HepG2 (cell line): ENCODE measurements around the gene DGUOK. TPM values are rescaled to one million over a fixed set of nuclear protein-coding genes. Genes with fewer than 3 reads are reported as not detected.
A peak's percentile ranks its signal among the peaks of the same experiment; 100 is the strongest.

Experiments
- ATM ChIP-seq: fragments of 450-650 bp; IDR thresholded peaks from 2 replicates; pipeline ENCODE4 v1.7.1; 2017; ENCODE audit warnings: mild to moderate bottlenecking, borderline replicate concordance
- EED ChIP-seq: sonication (generic); formaldehyde crosslinking; IDR thresholded peaks from 2 replicates; pipeline ENCODE4 v1.5.0; 2020; ENCODE audit warnings: mild to moderate bottlenecking, missing genetic modification reagents
- FOXC1 ChIP-seq: sonication (generic); formaldehyde crosslinking; IDR thresholded peaks from 2 replicates; pipeline ENCODE4 v1.8.0; 2022; ENCODE audit warnings: mild to moderate bottlenecking, missing genetic modification reagents, borderline replicate concordance
- FOXK1 ChIP-seq: sonication (generic); formaldehyde crosslinking; IDR thresholded peaks from 2 replicates; pipeline ENCODE4 v1.4.0; 2020; ENCODE audit warnings: low read depth, missing genetic modification reagents, borderline replicate concordance
- FOXM1 ChIP-seq: sonication (generic); formaldehyde crosslinking; IDR thresholded peaks from 2 replicates; pipeline ENCODE4 v1.5.0; 2020; ENCODE audit warnings: missing genetic modification reagents
- GABPB1 ChIP-seq: IDR thresholded peaks from 2 replicates; pipeline ENCODE4 v1.6.1; 2016; ENCODE audit warnings: mild to moderate bottlenecking, missing genetic modification reagents, moderate library complexity, missing compliant biosample characterization
- HCFC1 ChIP-seq: fragments of 150-350 bp; IDR thresholded peaks from 2 replicates; pipeline ENCODE4 v1.6.1; 2014; ENCODE audit warnings: low read depth, low read length
- HMGA1 ChIP-seq: sonication (generic); formaldehyde crosslinking; conservative IDR thresholded peaks from 2 replicates; pipeline ENCODE4 v1.4.0; 2020; ENCODE audit warnings: missing genetic modification reagents
- HNRNPH1 ChIP-seq: fragments of 200-400 bp; formaldehyde crosslinking; optimal IDR thresholded peaks from 2 replicates; pipeline ENCODE3; 2017; ENCODE audit warnings: mild to moderate bottlenecking, low read depth, low read length
- HNRNPUL1 ChIP-seq: fragments of 200-400 bp; formaldehyde crosslinking; IDR thresholded peaks from 2 replicates; pipeline ENCODE4 v1.6.1; 2017; ENCODE audit warnings: low read depth, mild to moderate bottlenecking, low read length, moderate library complexity
- KAT2B ChIP-seq: fragments of 150-350 bp; IDR thresholded peaks from 2 replicates; pipeline ENCODE4 v1.6.1; 2014; ENCODE audit warnings: low read depth, low read length, borderline replicate concordance
- KLF11 ChIP-seq: IDR thresholded peaks from 2 replicates; pipeline ENCODE4 v1.6.1; 2016; ENCODE audit warnings: missing compliant biosample characterization
- MAFK ChIP-seq, 2 experiments: IDR thresholded peaks in 1 of 2; conservative IDR thresholded peaks in 1 of 2; 2 replicates each; pipeline ENCODE4 v1.6.1; 2011; ENCODE audit warnings: improper control_type of control experiment in 2 of 2, low read length in 2 of 2
- NR2C2 ChIP-seq: sonication (generic); formaldehyde crosslinking; IDR thresholded peaks from 2 replicates; pipeline ENCODE4 v1.4.0; 2020; ENCODE audit warnings: missing genetic modification reagents, mild to moderate bottlenecking, moderate library complexity, borderline replicate concordance
- POGZ ChIP-seq: sonication (generic); formaldehyde crosslinking; IDR thresholded peaks from 2 replicates; pipeline ENCODE4 v1.4.0; 2020; ENCODE audit warnings: mild to moderate bottlenecking, missing genetic modification reagents
- SMAD3 ChIP-seq: sonication (generic); formaldehyde crosslinking; IDR thresholded peaks from 2 replicates; pipeline ENCODE4 v1.4.0; 2020; ENCODE audit warnings: missing genetic modification reagents
- TBX2 ChIP-seq: sonication (generic); formaldehyde crosslinking; IDR thresholded peaks from 2 replicates; pipeline ENCODE4 v1.5.0; 2020; ENCODE audit warnings: missing genetic modification reagents, mild to moderate bottlenecking, borderline replicate concordance
- TCF7 ChIP-seq: sonication (generic); IDR thresholded peaks from 2 replicates; pipeline ENCODE4 v1.6.1; 2016; ENCODE audit warnings: antibody characterized with exemption, low read depth
- THAP11 ChIP-seq: IDR thresholded peaks from 2 replicates; pipeline ENCODE4 v1.6.1; 2016; ENCODE audit warnings: missing biosample characterization, missing genetic modification reagents
- ZFAT ChIP-seq: sonication (generic); formaldehyde crosslinking; conservative IDR thresholded peaks from 2 replicates; pipeline ENCODE4 v1.8.1; 2023; ENCODE audit warnings: missing genetic modification reagents, inconsistent platforms
- ZFP36 ChIP-seq: fragments of 150-350 bp; IDR thresholded peaks from 2 replicates; pipeline ENCODE4 v1.6.1; 2018; ENCODE audit warnings: borderline replicate concordance, low read length, low read depth; ENCODE audit not compliant: partially characterized antibody
- ZNF230 ChIP-seq: sonication (generic); formaldehyde crosslinking; IDR thresholded peaks from 2 replicates; pipeline ENCODE4 v1.4.0; 2020; ENCODE audit warnings: mild to moderate bottlenecking, missing genetic modification reagents
- ZNF274 ChIP-seq: sonication (generic); formaldehyde crosslinking; IDR thresholded peaks from 2 replicates; pipeline ENCODE4 v1.5.1; 2020; ENCODE audit warnings: mild to moderate bottlenecking, missing genetic modification reagents
- ZNF546 ChIP-seq: sonication (generic); formaldehyde crosslinking; conservative IDR thresholded peaks from 2 replicates; pipeline ENCODE4 v1.8.1; 2023; ENCODE audit warnings: mild to moderate bottlenecking, missing genetic modification reagents
- ZNF562 ChIP-seq: sonication (generic); formaldehyde crosslinking; IDR thresholded peaks from 2 replicates; pipeline ENCODE4 v1.8.0; 2022; ENCODE audit warnings: missing genetic modification reagents, borderline replicate concordance
- polyA plus RNA-seq, 8 experiments: library from polyadenylated mRNA; depleted of rRNA in 3 of 8; stranded (reverse) in 7 of 8; unstranded in 1 of 8; fragments of >200 nt; fragmentation: Illumina TruSeq in 4 of 8; extraction: Trizol in 4 of 8; gene quantifications; 2 replicates each; pipeline versions ENCODE4 v1.2.1 to v1.2.3, GENCODE V29; 2011 to 2016; ENCODE audit warnings: low read depth in 4 of 8, missing spikeins in 1 of 8, mixed read lengths in 1 of 8; ENCODE audit not compliant: insufficient read depth in 1 of 8
- total RNA-seq, 5 experiments: library from RNA; depleted of rRNA; stranded (reverse); fragments of >200 nt; fragmentation: Illumina TruSeq; extraction: Trizol; gene quantifications; 2 replicates each; pipeline ENCODE4 v1.2.3, GENCODE V29; 2016; ENCODE audit warnings: low read depth in 1 of 5
- TF ChIP-seq, protein P1 (sequence below): sonication (generic); formaldehyde crosslinking; IDR thresholded peaks from 2 replicates; pipeline ENCODE4 v1.4.0; 2020; ENCODE audit warnings: mild to moderate bottlenecking, missing genetic modification reagents
- TF ChIP-seq, protein P2 (sequence below): sonication (generic); formaldehyde crosslinking; IDR thresholded peaks from 2 replicates; pipeline ENCODE4 v1.8.1; 2023; ENCODE audit warnings: missing genetic modification reagents, inconsistent platforms, borderline replicate concordance
- TF ChIP-seq, protein P3 (sequence below): sonication (generic); formaldehyde crosslinking; IDR thresholded peaks from 2 replicates; pipeline ENCODE4 v1.4.0; 2020; ENCODE audit warnings: missing genetic modification reagents

Gene DGUOK
- total and polyA plus RNA-seq, 2 of the 13 experiments (the other 11 are each of a cell fraction or from before 2014, with no cell fraction given) = 105 to 137 TPM

DNA sequence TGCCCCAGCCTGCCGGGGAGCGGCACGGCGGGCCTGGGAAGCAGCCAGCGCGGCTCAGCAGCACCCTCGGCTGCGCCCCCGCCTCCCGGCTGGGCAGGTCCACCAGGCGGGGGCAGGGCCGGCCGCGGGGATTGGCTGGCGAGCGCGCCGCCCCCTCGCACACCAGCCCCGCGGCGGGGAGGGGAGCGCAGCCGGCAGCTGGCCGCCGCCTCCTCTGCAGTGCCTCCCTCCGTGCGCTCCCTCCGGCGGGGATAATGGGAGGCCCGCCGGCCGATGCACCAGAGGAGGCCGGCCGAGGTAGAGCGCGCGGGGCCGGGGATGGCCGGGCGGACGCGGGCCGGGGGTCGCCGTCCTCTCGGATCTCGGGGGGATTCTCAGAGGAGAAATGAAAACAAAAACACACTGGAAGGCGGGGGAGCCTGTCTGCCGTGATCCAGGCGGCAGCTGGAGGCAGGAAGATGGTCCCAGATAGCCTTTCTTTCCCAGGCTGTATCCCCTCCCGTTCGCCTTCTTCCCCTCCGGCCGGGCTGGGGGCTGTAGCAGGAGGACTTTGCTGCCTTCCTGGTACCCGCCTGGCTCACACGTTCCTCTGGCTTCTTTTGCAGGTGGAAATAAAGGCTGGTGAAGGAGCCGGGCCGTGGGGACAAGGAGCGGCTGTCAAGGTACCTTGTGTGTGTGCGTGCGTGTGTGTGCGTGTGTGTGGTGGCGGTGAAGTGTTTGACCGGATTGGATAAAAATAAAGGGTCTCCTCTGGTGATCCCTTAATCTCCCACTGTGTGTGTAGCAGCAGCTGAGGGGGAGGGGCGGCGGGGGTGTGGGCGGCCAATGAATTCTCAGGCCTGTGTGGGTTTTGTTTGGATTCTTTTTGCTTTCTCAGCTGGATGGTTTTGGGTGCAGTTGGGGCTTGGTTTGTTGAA is 76.1 kb downstream of the DGUOK start (continued):
- no peak for TF ChIP-seq KAT2B
- TF ChIP-seq POGZ = peak; percentile 51; the same call in 1 of the 2 replicates
- TF ChIP-seq FOXM1 (CRISPR knock-in tag) = no peak
- TF ChIP-seq, protein P1, sequence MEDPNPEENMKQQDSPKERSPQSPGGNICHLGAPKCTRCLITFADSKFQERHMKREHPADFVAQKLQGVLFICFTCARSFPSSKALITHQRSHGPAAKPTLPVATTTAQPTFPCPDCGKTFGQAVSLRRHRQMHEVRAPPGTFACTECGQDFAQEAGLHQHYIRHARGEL (CRISPR knock-in tag) = no peak
- TF ChIP-seq HNRNPUL1 = no peak
- TF ChIP-seq ZFAT (CRISPR knock-in tag) = no peak
- TF ChIP-seq, protein P2, sequence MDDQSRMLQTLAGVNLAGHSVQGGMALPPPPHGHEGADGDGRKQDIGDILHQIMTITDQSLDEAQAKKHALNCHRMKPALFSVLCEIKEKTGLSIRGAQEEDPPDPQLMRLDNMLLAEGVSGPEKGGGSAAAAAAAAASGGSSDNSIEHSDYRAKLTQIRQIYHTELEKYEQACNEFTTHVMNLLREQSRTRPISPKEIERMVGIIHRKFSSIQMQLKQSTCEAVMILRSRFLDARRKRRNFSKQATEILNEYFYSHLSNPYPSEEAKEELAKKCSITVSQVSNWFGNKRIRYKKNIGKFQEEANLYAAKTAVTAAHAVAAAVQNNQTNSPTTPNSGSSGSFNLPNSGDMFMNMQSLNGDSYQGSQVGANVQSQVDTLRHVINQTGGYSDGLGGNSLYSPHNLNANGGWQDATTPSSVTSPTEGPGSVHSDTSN (CRISPR knock-in tag) = no peak
- TF ChIP-seq ZNF546 = no peak
- TF ChIP-seq ZNF230 (CRISPR knock-in tag) = no peak
- TF ChIP-seq HMGA1 (CRISPR knock-in tag) = no peak
- no peak for TF ChIP-seq ZFP36
- TF ChIP-seq MAFK (conservative IDR thresholded peaks at IDR 0.05 in 1 of 2, IDR thresholded peaks at IDR 0.05 in 1 of 2; ENCODE audit: low read length in 2 of 2) = no peak
- TF ChIP-seq FOXC1 (CRISPR knock-in tag) = no peak
- no peak for TF ChIP-seq ZNF562 (CRISPR knock-in tag)
- TF ChIP-seq SMAD3 = no peak
- no peak for TF ChIP-seq KLF11
- no peak for TF ChIP-seq THAP11 (CRISPR knock-in tag)
- no peak for TF ChIP-seq FOXK1 (CRISPR knock-in tag)
- no peak for TF ChIP-seq HCFC1
- TF ChIP-seq, protein P3, sequence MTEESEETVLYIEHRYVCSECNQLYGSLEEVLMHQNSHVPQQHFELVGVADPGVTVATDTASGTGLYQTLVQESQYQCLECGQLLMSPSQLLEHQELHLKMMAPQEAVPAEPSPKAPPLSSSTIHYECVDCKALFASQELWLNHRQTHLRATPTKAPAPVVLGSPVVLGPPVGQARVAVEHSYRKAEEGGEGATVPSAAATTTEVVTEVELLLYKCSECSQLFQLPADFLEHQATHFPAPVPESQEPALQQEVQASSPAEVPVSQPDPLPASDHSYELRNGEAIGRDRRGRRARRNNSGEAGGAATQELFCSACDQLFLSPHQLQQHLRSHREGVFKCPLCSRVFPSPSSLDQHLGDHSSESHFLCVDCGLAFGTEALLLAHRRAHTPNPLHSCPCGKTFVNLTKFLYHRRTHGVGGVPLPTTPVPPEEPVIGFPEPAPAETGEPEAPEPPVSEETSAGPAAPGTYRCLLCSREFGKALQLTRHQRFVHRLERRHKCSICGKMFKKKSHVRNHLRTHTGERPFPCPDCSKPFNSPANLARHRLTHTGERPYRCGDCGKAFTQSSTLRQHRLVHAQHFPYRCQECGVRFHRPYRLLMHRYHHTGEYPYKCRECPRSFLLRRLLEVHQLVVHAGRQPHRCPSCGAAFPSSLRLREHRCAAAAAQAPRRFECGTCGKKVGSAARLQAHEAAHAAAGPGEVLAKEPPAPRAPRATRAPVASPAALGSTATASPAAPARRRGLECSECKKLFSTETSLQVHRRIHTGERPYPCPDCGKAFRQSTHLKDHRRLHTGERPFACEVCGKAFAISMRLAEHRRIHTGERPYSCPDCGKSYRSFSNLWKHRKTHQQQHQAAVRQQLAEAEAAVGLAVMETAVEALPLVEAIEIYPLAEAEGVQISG (CRISPR knock-in tag) = peak; percentile 64
- TF ChIP-seq NR2C2 (CRISPR knock-in tag) = no peak
- no peak for TF ChIP-seq HNRNPH1
- TF ChIP-seq ZNF274 (CRISPR knock-in tag) = no peak
- no peak for TF ChIP-seq ATM
- peak; percentile 62; the same call in 1 of the 2 replicates for TF ChIP-seq GABPB1 (CRISPR knock-in tag)
- no peak for TF ChIP-seq TCF7
- TF ChIP-seq TBX2 (CRISPR knock-in tag) = no peak; the same call in 1 of the 2 replicates
- no peak for TF ChIP-seq EED (CRISPR knock-in tag)
